Astrocyte (in vitro differentiated cells and primary cell): ENCODE data around the gene SOS2. TPM values are rescaled to one million over a fixed set of nuclear protein-coding genes. Genes with fewer than 3 reads are reported as not detected.
"Not testable (repeated sequence)": the region's sequence is repeated elsewhere in the genome, so short reads cannot be mapped to it uniquely, and the experiment has no call there.

Experiments
- DNase-seq: peaks from one replicate; pipeline ENCODE4 v3.0.0-alpha.2; 2010; ENCODE audit warnings: low read depth
- FAIRE-seq: peaks from 2 replicates; lab custom pipeline; 2011; peaks lifted over from hg19 to GRCh38; lab: Jason Lieb, UNC
- H2AFZ ChIP-seq: 2 replicates; pipeline ENCODE4 v1.6.0; 2012; ENCODE audit warnings: low read depth, low read length, inconsistent platforms
- H3K27ac ChIP-seq: 2 replicates; pipeline ENCODE4 v1.5.1; 2011; ENCODE audit warnings: low read depth, low read length, inconsistent platforms
- H3K27me3 ChIP-seq: 2 replicates; pipeline ENCODE4 v1.6.0; 2011; ENCODE audit warnings: low read length, inconsistent platforms; ENCODE audit not compliant: insufficient read depth
- H3K36me3 ChIP-seq: 2 replicates; pipeline ENCODE4 v1.5.1; 2011; ENCODE audit warnings: low read length, inconsistent platforms; ENCODE audit not compliant: insufficient read depth
- H3K4me1 ChIP-seq: 2 replicates; pipeline ENCODE4 v1.5.1; 2011; ENCODE audit warnings: low read length, inconsistent platforms; ENCODE audit not compliant: insufficient read depth
- H3K4me2 ChIP-seq: 2 replicates; pipeline ENCODE4 v1.6.0; 2012; ENCODE audit warnings: low read length, inconsistent platforms
- H3K4me3 ChIP-seq: 2 replicates; pipeline ENCODE4 v1.5.1; 2011; ENCODE audit warnings: low read depth, mild to moderate bottlenecking, low read length, inconsistent platforms; ENCODE audit not compliant: insufficient read depth
- H3K79me2 ChIP-seq: 2 replicates; pipeline ENCODE4 v1.6.0; 2012; ENCODE audit warnings: mild to moderate bottlenecking, low read length, inconsistent platforms; ENCODE audit not compliant: insufficient read depth
- H3K9ac ChIP-seq: 2 replicates; pipeline ENCODE4 v1.6.0; 2012; ENCODE audit warnings: mild to moderate bottlenecking, low read length, inconsistent platforms
- H3K9me3 ChIP-seq: 2 replicates; pipeline ENCODE4 v1.5.1; 2012; ENCODE audit warnings: low read depth, mild to moderate bottlenecking, low read length, inconsistent platforms; ENCODE audit not compliant: insufficient read depth
- H4K20me1 ChIP-seq: 2 replicates; pipeline ENCODE4 v1.6.0; 2012; ENCODE audit warnings: low read length, inconsistent platforms; ENCODE audit not compliant: insufficient read depth
- H3K27ac Mint-ChIP-seq: one replicate; pipeline ENCODE4 v1.8.0; 2021; ENCODE audit warnings: mild to moderate bottlenecking, mixed read lengths; ENCODE audit not compliant: unreplicated experiment
- H3K27me3 Mint-ChIP-seq: one replicate; pipeline ENCODE4 v1.8.0; 2021; ENCODE audit warnings: low read depth, mixed read lengths; ENCODE audit not compliant: unreplicated experiment
- H3K36me3 Mint-ChIP-seq: one replicate; pipeline ENCODE4 v1.8.0; 2021; ENCODE audit warnings: low read depth, mixed read lengths; ENCODE audit not compliant: unreplicated experiment
- H3K4me1 Mint-ChIP-seq: one replicate; pipeline ENCODE4 v1.8.0; 2021; ENCODE audit warnings: low read depth, mixed read lengths; ENCODE audit not compliant: unreplicated experiment
- H3K4me3 Mint-ChIP-seq: one replicate; pipeline ENCODE4 v1.8.0; 2021; ENCODE audit warnings: mild to moderate bottlenecking, moderate library complexity, mixed read lengths; ENCODE audit not compliant: unreplicated experiment
- H3K9me3 Mint-ChIP-seq: one replicate; pipeline ENCODE4 v1.8.0; 2021; ENCODE audit warnings: mild to moderate bottlenecking, mixed read lengths; ENCODE audit not compliant: unreplicated experiment
- EZH2 ChIP-seq: IDR thresholded peaks from 2 replicates; pipeline ENCODE4 v1.6.1; 2012; ENCODE audit warnings: mild to moderate bottlenecking, low read length, inconsistent platforms; ENCODE audit not compliant: insufficient read depth
- total RNA-seq: library from RNA; stranded (reverse); gene quantifications from 2 replicates; pipeline ENCODE4 v1.2.1, GENCODE V29; 2021
- TF ChIP-seq, protein P1 (sequence below): IDR thresholded peaks from 2 replicates; pipeline ENCODE4 v1.5.1; 2011; ENCODE audit warnings: low read depth, mild to moderate bottlenecking, inconsistent platforms, low read length, moderate library complexity; ENCODE audit not compliant: insufficient read depth

SOS2 gene
- total RNA-seq, 1 donor from 2014 or later, result 18.3 TPM

DNA sequence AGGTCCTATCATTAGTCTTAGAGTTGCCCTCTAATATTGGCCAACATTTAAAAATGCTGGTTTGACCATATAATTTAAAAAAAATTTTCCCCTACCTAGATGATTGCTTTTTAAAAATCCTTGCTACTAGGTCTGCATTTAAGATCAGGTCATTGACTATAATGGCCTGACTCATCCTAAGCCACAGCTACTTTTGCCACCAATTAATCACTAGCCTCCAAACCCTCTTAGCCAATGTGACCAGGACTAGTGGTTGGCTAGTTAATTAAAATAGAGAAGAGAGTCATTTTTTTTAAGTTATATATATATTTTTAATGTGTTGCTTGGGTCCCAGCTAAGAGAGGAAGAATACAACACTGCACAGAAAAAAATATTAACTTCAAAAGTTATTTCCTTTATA lies 57.5 kb downstream of the SOS2 start:
- Histone ChIP-seq H3K9ac (no peak overlapping the region), H4K20me1 (no peaks in the 10 kb centered on the region), H3K79me2 (no peaks in the 10 kb centered on the region), H3K4me2 (no peak overlapping the region), H3K36me3 (peaks cover 5% of the 10 kb centered on the region), H3K4me3 (no peak overlapping the region), H3K4me1 (no peaks in the 10 kb centered on the region), H3K27me3 (no peaks in the 10 kb centered on the region), H3K9me3 (no peaks in the 10 kb centered on the region), H3K27ac (no peak overlapping the region), H2AFZ (no peak overlapping the region)
- H3K27me3 Mint-ChIP-seq, result no peaks in the 10 kb centered on the region
- no peak overlapping the region for H3K27ac Mint-ChIP-seq
- no peak overlapping the region for H3K4me3 Mint-ChIP-seq
- H3K36me3 Mint-ChIP-seq, result peaks cover 7% of the 10 kb centered on the region
- H3K9me3 Mint-ChIP-seq, result no peaks in the 10 kb centered on the region
- H3K4me1 Mint-ChIP-seq, result no peaks in the 10 kb centered on the region
- FAIRE-seq (no peak), DNase-seq (peak; percentile 36)
- TF ChIP-seq, protein P1, sequence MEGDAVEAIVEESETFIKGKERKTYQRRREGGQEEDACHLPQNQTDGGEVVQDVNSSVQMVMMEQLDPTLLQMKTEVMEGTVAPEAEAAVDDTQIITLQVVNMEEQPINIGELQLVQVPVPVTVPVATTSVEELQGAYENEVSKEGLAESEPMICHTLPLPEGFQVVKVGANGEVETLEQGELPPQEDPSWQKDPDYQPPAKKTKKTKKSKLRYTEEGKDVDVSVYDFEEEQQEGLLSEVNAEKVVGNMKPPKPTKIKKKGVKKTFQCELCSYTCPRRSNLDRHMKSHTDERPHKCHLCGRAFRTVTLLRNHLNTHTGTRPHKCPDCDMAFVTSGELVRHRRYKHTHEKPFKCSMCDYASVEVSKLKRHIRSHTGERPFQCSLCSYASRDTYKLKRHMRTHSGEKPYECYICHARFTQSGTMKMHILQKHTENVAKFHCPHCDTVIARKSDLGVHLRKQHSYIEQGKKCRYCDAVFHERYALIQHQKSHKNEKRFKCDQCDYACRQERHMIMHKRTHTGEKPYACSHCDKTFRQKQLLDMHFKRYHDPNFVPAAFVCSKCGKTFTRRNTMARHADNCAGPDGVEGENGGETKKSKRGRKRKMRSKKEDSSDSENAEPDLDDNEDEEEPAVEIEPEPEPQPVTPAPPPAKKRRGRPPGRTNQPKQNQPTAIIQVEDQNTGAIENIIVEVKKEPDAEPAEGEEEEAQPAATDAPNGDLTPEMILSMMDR, result no peak
- TF ChIP-seq EZH2, result no peak

DNA sequence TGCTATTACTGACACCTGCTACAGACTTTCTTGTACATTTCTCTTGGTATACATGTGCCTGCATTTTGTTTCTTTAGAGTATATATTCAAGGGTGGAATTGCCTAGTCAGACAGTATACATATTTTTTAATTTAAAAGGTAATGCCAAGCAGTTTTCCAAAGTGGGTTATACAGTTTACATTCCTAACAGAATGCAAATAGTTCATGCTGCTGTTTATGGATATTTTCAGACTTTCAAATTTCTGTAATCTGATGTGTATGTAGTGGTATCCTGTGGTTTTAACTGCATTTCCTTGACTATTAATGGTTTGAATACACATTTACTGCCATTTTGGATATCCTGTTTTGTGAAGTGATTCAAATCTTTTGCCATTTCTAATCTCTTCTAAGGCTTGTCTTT lies 59.5 kb downstream of the SOS2 start:
- TF ChIP-seq, protein P1, result no peak
- TF ChIP-seq EZH2, result no peak
- H3K27me3 ChIP-seq, result no peaks in the 10 kb centered on the region
- Mint-ChIP-seq H3K27me3 (no peaks in the 10 kb centered on the region), H3K36me3 (peaks cover 5% of the 10 kb centered on the region), H3K4me1 (no peaks in the 10 kb centered on the region), H3K9me3 (no peaks in the 10 kb centered on the region), H3K27ac (peak overlapping the region; percentile 12), H3K4me3 (no peak overlapping the region)
- H4K20me1 ChIP-seq, result no peaks in the 10 kb centered on the region
- H3K9me3 ChIP-seq, result no peaks in the 10 kb centered on the region
- H2AFZ ChIP-seq, result no peak overlapping the region
- H3K4me2 ChIP-seq, result no peak overlapping the region
- no peak for DNase-seq
- no peaks in the 10 kb centered on the region for H3K79me2 ChIP-seq
- H3K36me3 ChIP-seq, result peaks cover 5% of the 10 kb centered on the region
- no peak for FAIRE-seq
- no peak overlapping the region for H3K27ac ChIP-seq
- no peaks in the 10 kb centered on the region for H3K4me1 ChIP-seq
- H3K4me3 ChIP-seq, result no peak overlapping the region
- no peak overlapping the region for H3K9ac ChIP-seq

DNA sequence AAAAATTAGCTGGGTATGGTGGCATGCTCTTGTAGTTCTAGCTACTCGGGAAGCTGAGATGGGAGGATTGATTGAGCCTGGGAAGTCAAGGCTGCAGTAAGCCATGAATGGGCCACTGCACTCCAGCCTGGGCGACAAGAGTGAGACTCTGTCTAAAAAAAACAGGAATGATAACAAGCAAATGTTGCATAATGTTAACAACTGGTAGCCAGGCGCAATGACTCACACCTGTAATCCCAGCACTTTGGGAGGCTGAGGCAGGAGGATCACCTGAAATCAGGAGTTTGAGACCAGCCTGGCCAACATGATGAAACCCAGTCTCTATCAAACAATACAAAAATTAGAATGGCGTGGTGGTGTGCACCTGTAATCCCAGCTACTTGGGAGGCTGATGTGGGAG lies 64.0 kb downstream of the SOS2 start:
- H4K20me1 ChIP-seq, H3K79me2 ChIP-seq, H3K4me1 Mint-ChIP-seq, H3K9me3 Mint-ChIP-seq, H3K4me1 ChIP-seq, H3K4me3 Mint-ChIP-seq, H3K4me3 ChIP-seq, H3K36me3 Mint-ChIP-seq, FAIRE-seq, H3K27me3 Mint-ChIP-seq, H3K36me3 ChIP-seq, DNase-seq, H2AFZ ChIP-seq, H3K9me3 ChIP-seq, H3K27ac ChIP-seq, H3K27me3 ChIP-seq, H3K4me2 ChIP-seq, H3K9ac ChIP-seq, H3K27ac Mint-ChIP-seq: not testable (repeated sequence)
